HG03460 (cell line): ENCODE measurements around the gene FAM210B.
"Not testable (repeated sequence)": the region's sequence is repeated elsewhere in the genome, so short reads cannot be mapped to it uniquely, and the experiment has no call there.

Experiments
- ATAC-seq: cut with Tn5 transposase; IDR thresholded peaks from one replicate; pipeline ENCODE4 v1.9.1; 2021; ENCODE audit not compliant: unreplicated experiment

Gene FAM210B, protein sequence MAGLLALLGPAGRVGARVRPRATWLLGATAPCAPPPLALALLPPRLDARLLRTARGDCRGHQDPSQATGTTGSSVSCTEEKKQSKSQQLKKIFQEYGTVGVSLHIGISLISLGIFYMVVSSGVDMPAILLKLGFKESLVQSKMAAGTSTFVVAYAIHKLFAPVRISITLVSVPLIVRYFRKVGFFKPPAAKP

GRCh38 chr20:56358600-56359211 lies at the start of gene FAM210B:
TSS of gene FAM210B (plus strand) at chr20:56358974. CDS start at chr20:56359006, 32 bp downstream.
- ATAC-seq, result peak; percentile 95

DNA sequence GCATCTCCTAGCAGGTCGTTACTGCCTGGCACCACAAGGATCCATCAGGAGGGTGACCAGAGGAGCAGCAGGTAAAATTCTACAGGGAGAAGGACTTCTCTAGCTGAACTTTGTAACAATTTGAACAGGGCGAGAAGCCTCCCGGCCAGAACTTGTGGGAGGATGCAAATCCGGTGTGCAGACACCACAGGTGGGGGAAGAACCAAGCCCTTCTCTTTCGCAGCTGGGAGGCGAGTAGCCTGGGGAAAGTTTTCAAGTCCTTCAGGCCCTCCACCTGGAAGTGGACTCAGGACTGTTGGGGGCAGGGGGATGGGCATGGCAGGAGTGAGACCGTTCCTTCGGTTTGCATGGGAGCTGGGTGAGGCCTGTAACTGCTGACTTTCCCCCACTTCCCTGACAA lies 42.7 kb upstream of the FAM210B start:
- ATAC-seq, result no peak

DNA sequence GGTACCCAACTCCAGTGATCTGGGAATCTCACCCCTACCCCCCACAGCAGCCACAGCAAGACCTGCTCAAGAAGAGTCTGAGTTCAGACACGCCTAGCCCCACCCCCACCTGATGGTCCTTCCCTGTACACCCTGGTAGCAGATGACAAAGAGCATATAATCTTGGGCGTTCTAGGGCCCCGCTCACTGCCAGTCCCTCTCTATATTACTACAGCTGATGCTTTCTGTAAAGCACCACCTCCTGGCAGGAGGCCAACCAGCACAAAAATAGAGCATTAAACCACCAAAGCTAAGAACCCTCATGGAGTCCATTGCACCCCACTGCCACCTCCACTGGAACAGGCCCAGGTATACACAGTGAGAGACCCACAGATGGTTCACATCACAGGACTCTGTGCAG lies 42.3 kb upstream of the FAM210B start:
- no peak for ATAC-seq

DNA sequence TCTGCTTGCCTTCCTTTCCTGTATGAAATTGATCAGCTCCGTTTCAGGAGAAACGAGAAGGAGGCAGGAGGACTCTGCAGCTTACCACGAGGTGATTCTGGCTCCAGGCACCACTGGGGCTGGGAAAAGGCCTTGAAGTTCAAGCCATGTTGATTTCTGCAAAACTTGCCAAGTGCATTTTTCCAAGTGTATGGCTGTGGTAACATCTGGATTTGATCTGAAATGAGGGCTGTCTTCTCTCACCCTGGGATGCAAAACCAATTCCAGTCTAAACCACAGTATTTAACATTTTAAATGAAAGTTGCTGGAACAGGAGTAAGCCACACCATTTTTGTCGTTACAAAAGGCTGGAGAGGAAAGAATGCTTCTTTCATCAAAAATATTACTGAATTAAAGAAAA lies 36.1 kb upstream of the FAM210B start:
- no peak for ATAC-seq

- ATAC-seq, result no peak
Observed at GRCh38 chr20:56323206-56323605, 35.6 kb upstream of the FAM210B start.

DNA sequence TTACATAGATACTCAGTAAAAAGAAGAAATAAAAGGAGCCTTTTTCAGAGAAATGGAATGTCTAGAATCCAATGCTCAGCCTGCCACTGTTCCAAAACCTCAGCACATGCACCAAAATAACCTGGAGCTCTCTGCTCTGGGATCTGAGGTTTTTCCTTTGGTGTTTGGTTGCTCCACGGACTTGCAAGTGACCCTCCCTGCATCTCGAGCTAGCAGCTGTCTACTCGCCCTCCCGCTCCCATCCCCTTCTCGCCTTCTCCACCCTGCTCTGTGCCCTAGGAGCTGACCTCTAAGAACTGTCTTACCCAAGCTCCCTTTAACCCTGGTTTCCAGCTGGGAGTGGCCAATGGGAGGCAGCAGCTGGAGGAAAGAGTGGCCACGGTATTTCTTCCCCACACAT lies 35.1 kb upstream of the FAM210B start:
- no peak for ATAC-seq

GRCh38 chr20:56324806-56325205 lies 34.0 kb upstream of the FAM210B start:
- ATAC-seq, result no peak

GRCh38 chr20:56328861-56329260 lies 29.9 kb upstream of the FAM210B start:
- no peak for ATAC-seq

DNA sequence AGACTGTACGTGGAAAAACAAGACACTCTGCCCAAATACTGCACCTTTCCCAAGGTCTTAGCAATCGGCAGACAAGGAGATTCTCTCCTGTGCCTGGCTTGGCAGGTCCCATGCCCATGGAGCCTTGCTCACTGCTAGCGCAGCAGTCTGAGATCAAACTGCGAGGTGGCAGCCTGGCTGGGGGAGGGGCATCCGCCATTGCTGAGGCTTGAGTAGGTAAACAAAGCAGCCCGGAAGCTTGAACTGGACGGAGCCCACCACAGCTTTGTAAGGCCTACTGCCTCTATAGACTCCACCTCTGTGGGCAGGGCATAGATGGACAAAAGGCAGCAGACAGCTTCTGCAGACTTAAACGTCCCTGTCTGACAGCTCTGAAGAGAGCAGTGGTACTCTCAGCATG lies 22.1 kb upstream of the FAM210B start:
- ATAC-seq, result not testable (repeated sequence)

DNA sequence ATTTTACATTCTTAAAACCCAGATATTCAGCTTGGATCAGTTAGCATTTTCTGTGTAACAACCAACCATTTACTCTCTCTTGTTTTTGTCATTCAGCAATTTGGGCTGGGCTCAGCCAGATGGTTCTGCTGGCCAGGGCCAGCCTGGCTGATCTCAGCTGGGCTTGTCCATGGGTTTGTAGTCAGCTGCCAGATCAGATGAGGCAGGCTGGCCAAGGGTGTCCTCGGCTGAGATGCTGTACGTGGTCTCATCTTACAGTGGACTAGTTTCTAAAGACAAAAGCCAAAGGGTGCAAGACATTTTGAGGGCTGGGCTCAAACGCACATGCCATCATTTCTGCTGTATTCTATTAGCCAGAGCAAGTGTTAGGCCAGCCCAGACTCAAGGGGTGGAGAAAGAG lies 16.0 kb upstream of the FAM210B start:
- no peak for ATAC-seq

GRCh38 chr20:56343861-56344381 lies 14.9 kb upstream of the FAM210B start:
- no peak for ATAC-seq

DNA sequence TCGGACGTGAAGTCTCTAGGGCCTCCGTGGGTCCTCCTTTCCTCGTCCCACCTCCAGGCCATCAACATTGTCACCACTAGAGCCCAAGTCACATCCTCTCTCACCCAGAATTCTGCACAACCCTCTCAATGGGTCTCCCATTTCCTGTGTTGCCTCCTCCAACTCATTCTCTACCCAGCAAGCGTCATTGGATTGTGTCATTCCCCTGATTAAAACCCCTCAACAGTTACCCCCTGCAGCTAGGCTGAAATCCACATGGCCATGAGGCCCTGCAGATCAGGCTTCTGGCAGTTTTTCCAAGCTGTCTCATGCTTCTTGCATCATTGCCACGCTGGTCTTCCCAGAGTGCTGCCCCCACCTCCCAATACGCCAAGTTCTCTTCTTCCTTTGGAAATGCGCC lies 12.9 kb upstream of the FAM210B start:
- no peak for ATAC-seq

- no peak for ATAC-seq
Observed at GRCh38 chr20:56347628-56348304, 11.0 kb upstream of the FAM210B start.

DNA sequence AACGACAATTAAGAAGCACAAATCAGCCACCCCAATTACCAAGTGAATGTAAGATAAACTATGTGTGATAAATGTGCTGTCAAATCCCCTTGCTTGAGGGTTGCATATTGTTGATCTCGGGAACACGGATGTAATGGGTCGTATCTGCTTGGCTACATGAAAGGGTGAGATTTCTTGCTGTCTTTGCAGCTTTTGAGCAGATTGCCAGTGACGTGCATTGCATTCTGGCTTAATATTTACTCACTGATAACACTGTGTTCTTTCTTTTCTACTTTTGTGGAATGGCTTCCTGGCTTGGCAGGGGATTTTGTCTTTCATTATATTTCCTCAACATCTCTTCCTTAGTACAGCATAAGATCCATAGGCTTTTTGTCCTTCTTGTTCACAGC lies 10.5 kb upstream of the FAM210B start:
- ATAC-seq, result no peak

GRCh38 chr20:56348746-56349145 lies 10.0 kb upstream of the FAM210B start:
- no peak for ATAC-seq

- no peak for ATAC-seq
Observed at GRCh38 chr20:56350842-56351241, 7.9 kb upstream of the FAM210B start.

DNA sequence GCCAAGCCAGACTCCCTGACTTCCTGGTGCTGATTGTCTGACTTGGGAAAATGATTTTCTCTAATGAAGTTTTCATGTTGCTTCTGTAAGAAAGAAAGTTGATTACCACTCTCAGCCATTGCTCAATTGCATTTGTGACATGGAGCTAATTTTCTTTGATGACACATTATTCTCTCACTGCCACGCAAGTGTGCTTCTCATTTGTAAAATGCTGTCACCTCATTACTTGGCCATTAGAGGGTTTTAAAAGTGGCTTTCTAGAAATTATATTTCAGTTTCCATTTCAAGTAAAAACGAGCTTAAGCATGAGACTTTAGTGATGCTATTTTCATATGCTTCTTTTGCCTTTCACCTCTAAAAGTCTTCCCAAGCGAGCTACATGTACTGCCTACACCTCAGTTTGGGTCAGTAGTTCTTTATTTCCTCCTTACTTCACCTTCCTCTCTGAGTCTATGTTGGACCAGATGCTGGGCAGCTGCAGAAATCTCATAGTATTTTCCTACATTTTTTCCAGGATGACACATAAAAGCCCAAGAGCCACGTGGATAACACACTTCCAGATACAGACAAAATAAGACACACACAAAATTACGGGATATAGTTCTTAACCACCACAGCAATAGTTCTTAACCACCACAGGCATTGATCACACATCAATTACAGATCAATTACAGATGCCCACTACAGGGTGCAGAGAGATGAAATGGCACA lies 6.3 kb upstream of the FAM210B start:
- ATAC-seq, result no peak

DNA sequence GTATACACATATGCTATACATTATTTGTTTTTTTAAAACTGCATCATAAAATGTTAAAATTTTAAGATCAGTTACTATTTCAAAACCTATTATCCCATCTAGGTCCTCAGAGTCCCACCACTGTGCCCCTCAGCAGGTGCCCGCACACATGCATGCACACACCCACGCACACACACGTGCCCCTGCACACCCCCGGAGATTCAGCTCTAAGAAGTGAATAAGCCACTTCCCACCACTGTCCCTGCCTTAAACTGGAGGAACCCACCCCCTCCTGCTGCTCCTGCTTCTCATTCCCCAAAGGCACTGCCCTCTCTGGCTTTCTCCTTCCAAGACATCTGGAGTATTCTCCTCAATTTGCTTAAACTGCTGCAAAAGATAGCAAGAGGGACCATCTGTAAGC lies 5.4 kb upstream of the FAM210B start:
- ATAC-seq, result no peak

DNA sequence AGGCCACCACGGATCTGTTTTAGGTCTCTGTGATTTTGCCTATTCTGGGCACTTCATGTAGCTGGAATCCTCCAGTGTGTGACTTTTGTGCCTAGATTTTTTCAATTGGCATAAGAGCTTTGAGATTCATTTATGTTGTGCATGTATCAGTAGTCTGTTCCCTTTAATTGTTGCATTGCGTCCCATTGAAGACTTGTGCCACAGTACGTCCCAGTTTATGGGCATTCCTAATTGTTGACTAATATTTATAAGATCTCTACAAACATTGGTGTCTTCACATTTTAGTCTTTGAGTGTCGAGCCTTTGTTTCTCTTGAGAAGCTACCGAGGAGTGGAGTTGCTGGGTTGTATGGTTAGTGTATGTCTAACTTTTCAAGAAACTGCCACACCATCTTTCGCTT lies 704 bp upstream of the FAM210B start:
- ATAC-seq, result no peak

DNA sequence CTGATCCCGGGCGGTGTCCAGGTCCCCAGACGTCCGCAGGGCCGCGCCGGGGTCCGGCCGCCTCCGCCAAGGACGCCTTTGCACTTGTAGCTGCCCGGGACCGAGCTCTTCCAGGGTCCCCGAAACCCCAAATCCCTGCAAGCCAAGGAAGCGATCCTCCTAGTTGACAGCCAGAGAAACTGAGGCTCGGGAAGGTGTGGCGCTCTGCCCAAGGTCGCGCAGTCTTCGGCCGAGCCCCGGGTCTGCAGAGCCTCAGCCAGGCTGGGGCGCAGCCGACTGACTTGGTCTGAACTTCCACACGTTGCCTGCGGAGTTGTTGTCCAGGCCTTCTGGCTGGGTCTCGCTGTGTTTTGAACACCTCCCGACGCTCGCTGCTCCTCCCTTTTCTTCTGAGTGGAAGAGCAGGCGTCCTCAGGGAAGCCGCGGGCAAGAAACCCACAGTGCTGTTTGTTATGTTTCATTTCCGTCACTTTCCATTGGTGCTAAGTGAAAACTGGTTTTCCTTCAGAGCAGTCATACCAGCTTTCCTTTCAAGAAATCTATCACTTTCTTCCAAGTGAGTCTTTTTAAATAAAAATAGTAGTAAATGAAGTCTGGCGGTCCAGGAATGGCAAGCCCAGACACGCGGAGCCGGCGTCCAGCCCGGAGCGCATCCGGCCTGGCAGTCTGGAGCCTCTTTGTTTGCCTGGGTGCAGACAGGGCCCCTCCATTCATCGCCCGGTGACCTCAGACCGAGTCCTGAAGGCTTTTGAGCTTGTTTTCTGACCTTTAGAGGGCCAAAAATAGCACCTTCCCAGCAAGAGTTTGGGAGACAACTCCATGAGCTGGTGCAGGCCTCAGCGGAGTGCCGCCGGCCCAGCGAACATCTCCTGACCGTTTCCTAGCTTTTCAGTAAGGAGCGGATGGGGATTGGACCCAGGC lies 698 bp downstream of the FAM210B start:
- peak; percentile 31 for ATAC-seq
